Ovary (tissue), 9 donors: Measurements from ENCODE around the gene TUNAR. TPM values are rescaled to one million over a fixed set of nuclear protein-coding genes. Genes with fewer than 3 reads are reported as not detected.

ENCODE experiments used
- DNase-seq, 5 donors: peaks; one replicate each; pipeline ENCODE4 v3.0.0-alpha.2; 2019 to 2020
- H3K27ac ChIP-seq, 2 donors: fragments of 200-600 bp; one replicate each; pipeline versions ENCODE4 v1.5.1 to v1.8.0; 2019 to 2022
- H3K27me3 ChIP-seq: fragments of 200-600 bp; one replicate; pipeline ENCODE4 v1.8.0; 2022
- H3K36me3 ChIP-seq: fragments of 200-600 bp; sonication (generic); one replicate; pipeline ENCODE4 v1.5.1; 2019
- H3K4me1 ChIP-seq: one replicate; pipeline ENCODE4 v1.8.1; 2013; ENCODE audit warnings: mild to moderate bottlenecking, moderate library complexity; ENCODE audit not compliant: insufficient read depth
- H3K4me3 ChIP-seq: fragments of 200-600 bp; sonication (generic); one replicate; pipeline ENCODE4 v1.5.1; 2017
- H3K9me3 ChIP-seq, 2 donors: fragments of 200-600 bp in 1 of 2; sonication (generic) in 1 of 2; one replicate each; pipeline versions ENCODE4 v1.5.1 to v1.8.1; 2013 to 2019; ENCODE audit warnings: mild to moderate bottlenecking in 1 of 2, moderate library complexity in 1 of 2
- CTCF ChIP-seq, 3 donors: fragments of 450-650 bp in 2 of 3; fragments of 200-600 bp in 1 of 3; IDR thresholded peaks; one replicate each; pipeline versions ENCODE4 v1.5.1 to v1.8.0; 2016 to 2022; ENCODE audit warnings: antibody characterized with exemption in 3 of 3, mild to moderate bottlenecking in 1 of 3
- EP300 ChIP-seq: sonication (generic); formaldehyde crosslinking; IDR thresholded peaks from one replicate; pipeline ENCODE4 v1.6.1; 2017; ENCODE audit warnings: antibody characterized with exemption
- POLR2A ChIP-seq: fragments of 450-650 bp; IDR thresholded peaks from one replicate; pipeline ENCODE4 v1.6.1; 2017; ENCODE audit warnings: antibody characterized with exemption, mild to moderate bottlenecking, moderate library complexity
- WGBS, 3 donors: extraction: QIAGEN DNeasy Blood & Tissue Kit in 1 of 3; methylation state at CpG; one replicate each; pipeline versions ENCODE4 v1.1.5 to v1.1.7; 2013 to 2017; 5-methylcytosine and 5-hydroxymethylcytosine counted together
- intact Hi-C, 4 donors: fragments of 100-400 bp; cut with DNase I; formaldehyde crosslinking; loops; one replicate each; pipeline versions ENCODE4 v1.11.0 to v1.15.1; 2022 to 2023
- polyA plus RNA-seq, 2 donors: library from polyadenylated mRNA; stranded (reverse); fragments of 200-250 nt in 1 of 2; fragments of 350-450 nt in 1 of 2; fragmentation: Illumina TruSeq in 1 of 2; extraction: RNeasy Lipid Tissue Mini Kit (QIAGEN cat#74804) in 1 of 2; gene quantifications; one replicate each; pipeline ENCODE4 v1.2.3, GENCODE V29; 2013 to 2014
- total RNA-seq, 7 donors: library from RNA; depleted of rRNA in 2 of 7; stranded (reverse); fragments of >200 nt in 2 of 7; fragmentation: NEBNext Ultra II Directional in 3 of 7; extraction: Animal tissue kit (Norgen Biotek cat#: 25700) in 3 of 7; gene quantifications; one replicate each; pipeline versions ENCODE4 v1.1.0 to v1.2.4, GENCODE V29; 2016 to 2023
- donor health status: DM: no; HTN: no; CAD: no; lungs with moderate emphysema.
- donor health status: DM: no; HTN: no; CAD: no.
- donor health status: Bipolar disorder and iron deficiency.
- donor health status: DM: yes; HTN: yes; CAD: no.
- donor health status: DM: no; HTN: no; CAD: no.
- donor health status: DM: yes; HTN: yes; CAD: no.

The TUNAR gene
- total and polyA plus RNA-seq, 9 donors = 0.06 to 10.6 (median 0.46) TPM; not detected in 1

DNA sequence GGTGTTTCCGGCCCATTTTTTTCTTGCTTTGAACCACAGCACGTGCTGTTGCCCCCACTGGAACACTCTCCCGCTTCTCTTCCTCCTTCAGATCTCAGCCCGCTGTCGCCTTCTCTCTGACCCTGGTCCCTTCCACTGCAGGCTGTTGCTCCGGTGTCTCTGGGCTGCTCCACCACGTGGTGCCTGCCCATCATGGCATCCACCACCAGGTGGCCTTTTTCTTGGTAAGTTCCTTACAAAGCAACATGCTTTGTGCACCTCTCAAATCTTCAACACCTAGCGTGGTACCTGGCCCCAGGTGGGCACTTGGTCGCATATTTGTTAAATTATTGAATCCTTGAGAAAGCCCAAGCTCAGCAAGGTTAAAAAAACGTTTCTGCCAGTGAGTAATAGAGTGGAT, 19.1 kb downstream of the TUNAR start:
- no peaks in the 10 kb centered on the region for H3K36me3 ChIP-seq
- H3K27ac ChIP-seq = no peak overlapping the region
- no peak overlapping the region for H3K4me3 ChIP-seq
- no peaks in the 10 kb centered on the region for H3K9me3 ChIP-seq
- DNase-seq = no peak
- TF ChIP-seq EP300 = no peak
- no peak for TF ChIP-seq POLR2A
- no peak for TF ChIP-seq CTCF (IDR thresholded peaks at IDR 0.05)
- no peaks in the 10 kb centered on the region for H3K4me1 ChIP-seq
- no peaks in the 10 kb centered on the region for H3K27me3 ChIP-seq
- intact Hi-C loops = no loop called here
- 43 to 48% (median 47%) methylated on average over 10 of the region's 10 CpGs for WGBS, 3 donors

DNA sequence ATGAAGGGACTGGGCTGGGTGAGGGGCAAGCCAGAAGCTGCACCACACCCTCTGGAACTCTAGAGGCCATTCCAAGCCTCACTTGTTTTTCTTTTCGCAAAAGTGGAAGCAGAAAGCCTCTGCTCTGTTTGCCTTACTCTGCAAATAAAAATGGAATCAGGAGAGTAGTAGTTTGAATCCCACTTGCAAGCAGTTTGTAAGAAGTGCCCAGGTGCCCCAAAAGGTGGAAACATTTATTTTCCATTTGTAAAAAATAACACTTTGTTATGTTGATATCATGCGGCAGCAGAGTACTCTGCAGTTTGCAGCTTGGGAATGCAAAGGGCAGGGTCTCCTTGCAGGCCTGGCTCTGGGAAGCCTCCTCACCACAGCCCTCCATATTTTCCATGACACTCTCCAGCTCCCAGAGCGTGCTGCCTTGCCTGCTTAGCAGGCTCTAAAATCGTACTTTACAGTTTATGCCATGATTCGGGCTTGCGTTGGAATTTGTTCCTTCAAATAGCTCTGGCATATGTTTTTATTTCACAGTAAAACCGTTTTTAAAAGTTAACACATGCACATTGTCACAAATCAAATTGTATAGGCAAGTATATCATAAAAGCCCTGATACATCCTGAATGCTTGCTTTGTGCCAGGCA, 20.0 kb downstream of the TUNAR start:
- Histone ChIP-seq H3K4me3 (no peak overlapping the region), H3K9me3 (no peaks in the 10 kb centered on the region), H3K36me3 (no peaks in the 10 kb centered on the region), H3K27ac (no peak overlapping the region), H3K4me1 (no peaks in the 10 kb centered on the region), H3K27me3 (no peaks in the 10 kb centered on the region)
- no peak for DNase-seq
- TF ChIP-seq CTCF (IDR thresholded peaks at IDR 0.05) = no peak
- TF ChIP-seq EP300 = no peak
- no peak for TF ChIP-seq POLR2A
- intact Hi-C loops = no loop called here
- WGBS, 3 donors = 60 to 77% (median 66%) methylated on average over 7 of the region's 7 CpGs

- 76 to 82% (median 80%) methylated on average over 3 of the region's 3 CpGs for WGBS, 3 donors
Measured at GRCh38 chr14:95897280-95897679, 20.6 kb downstream of the TUNAR start.

GRCh38 chr14:95901054-95901453, 24.4 kb downstream of the TUNAR start:
- Histone ChIP-seq H3K36me3 (no peaks in the 10 kb centered on the region), H3K4me3 (no peak overlapping the region), H3K9me3 (no peaks in the 10 kb centered on the region), H3K4me1 (no peaks in the 10 kb centered on the region), H3K27me3 (no peaks in the 10 kb centered on the region), H3K27ac (no peak overlapping the region)
- WGBS, 3 donors = 49 to 54% (median 49%) methylated on average over 6 of the region's 6 CpGs
- no peak for DNase-seq
- TF ChIP-seq EP300 (no peak), POLR2A (no peak), CTCF (IDR thresholded peaks at IDR 0.05) (no peak)
- intact Hi-C loops = no loop called here

More at GRCh38 chr14:95897280-95897679, 20.6 kb downstream of the TUNAR start:
- Histone ChIP-seq H3K27me3 (no peaks in the 10 kb centered on the region), H3K4me1 (no peaks in the 10 kb centered on the region), H3K27ac (no peak overlapping the region), H3K36me3 (no peaks in the 10 kb centered on the region), H3K9me3 (no peaks in the 10 kb centered on the region), H3K4me3 (no peak overlapping the region)
- intact Hi-C loops = no loop called here
- DNase-seq = no peak
- TF ChIP-seq EP300 = no peak
- TF ChIP-seq POLR2A = no peak
- TF ChIP-seq CTCF (IDR thresholded peaks at IDR 0.05) = no peak
